Measurements from ENCODE around the gene TMEM185A. TPM values are rescaled to one million over a fixed set of nuclear protein-coding genes. Genes with fewer than 3 reads are reported as not detected.
"Not testable (repeated sequence)": the region's sequence is repeated elsewhere in the genome, so short reads cannot be mapped to it uniquely, and the experiment has no call there.

TMEM185A gene
- 16.6 and 18.6 TPM in 2 replicates for total RNA-seq

- intact Hi-C loops (cut with micrococcal nuclease), result loop anchor here (10.0 kb wide), 1 partner anchor 117 kb away; no protein-coding TSS in a partner anchor
These were observed at the start of gene TMEM185A for GRCh38 chrX:149631234-149632165. TSS of gene TMEM185A (minus strand) at chrX:149631792. CDS start at chrX:149631580, 212 bp downstream.

- intact Hi-C loops (cut with micrococcal nuclease), result no loop called here
These were observed 49.6 kb upstream of the TMEM185A start for GRCh38 chrX:149681182-149681581.

- intact Hi-C loops (cut with micrococcal nuclease), result not testable (repeated sequence)
These were observed 47.6 kb upstream of the TMEM185A start for GRCh38 chrX:149679164-149679678.

- intact Hi-C loops (cut with micrococcal nuclease), result not testable (repeated sequence)
These were observed 44.0 kb upstream of the TMEM185A start for GRCh38 chrX:149675554-149675953.

- intact Hi-C loops (cut with micrococcal nuclease), result not testable (repeated sequence)
These were observed 43.5 kb upstream of the TMEM185A start for GRCh38 chrX:149675088-149675487.

- intact Hi-C loops (cut with micrococcal nuclease), result not testable (repeated sequence)
These were observed 29.0 kb upstream of the TMEM185A start for GRCh38 chrX:149660613-149661012.

- intact Hi-C loops (cut with micrococcal nuclease), result not testable (repeated sequence)
These were observed 24.8 kb upstream of the TMEM185A start for GRCh38 chrX:149656260-149656884.

GRCh38 chrX:149652232-149652981 lies 20.8 kb upstream of the TMEM185A start:
- intact Hi-C loops (cut with micrococcal nuclease), result no loop called here

- intact Hi-C loops (cut with micrococcal nuclease), result no loop called here
These were observed 18.6 kb upstream of the TMEM185A start for GRCh38 chrX:149650162-149650561.

GRCh38 chrX:149648932-149649331 lies 17.3 kb upstream of the TMEM185A start:
- intact Hi-C loops (cut with micrococcal nuclease), result no loop called here

- intact Hi-C loops (cut with micrococcal nuclease), result no loop called here
These were observed 15.9 kb upstream of the TMEM185A start for GRCh38 chrX:149647505-149647904.

- intact Hi-C loops (cut with micrococcal nuclease), result no loop called here
These were observed 11.9 kb upstream of the TMEM185A start for GRCh38 chrX:149643496-149643895.

- intact Hi-C loops (cut with micrococcal nuclease), result no loop called here
These were observed 10.2 kb upstream of the TMEM185A start for GRCh38 chrX:149641835-149642234.

GRCh38 chrX:149641432-149641831 lies 9.8 kb upstream of the TMEM185A start:
- intact Hi-C loops (cut with micrococcal nuclease), result no loop called here

- intact Hi-C loops (cut with micrococcal nuclease), result loop anchor here (10.0 kb wide), 1 partner anchor 125 kb away; no protein-coding TSS in a partner anchor
These were observed 8.0 kb upstream of the TMEM185A start for GRCh38 chrX:149639568-149639967.

GRCh38 chrX:149638860-149639259 lies 7.3 kb upstream of the TMEM185A start:
- intact Hi-C loops (cut with micrococcal nuclease), result loop anchor here (10.0 kb wide), 1 partner anchor 124 kb away; no protein-coding TSS in a partner anchor

- intact Hi-C loops (cut with micrococcal nuclease), result loop anchor here (10.0 kb wide), 1 partner anchor 119 kb away; no protein-coding TSS in a partner anchor
These were observed 1.9 kb upstream of the TMEM185A start for GRCh38 chrX:149633511-149633910.

- intact Hi-C loops (cut with micrococcal nuclease), result loop anchor here (10.0 kb wide), 1 partner anchor 116 kb away; no protein-coding TSS in a partner anchor
These were observed 835 bp downstream of the TMEM185A start for GRCh38 chrX:149630681-149631233.

GRCh38 chrX:149629730-149630387 lies 1.7 kb downstream of the TMEM185A start:
- intact Hi-C loops (cut with micrococcal nuclease), result loop anchor here (10.0 kb wide), 1 partner anchor 115 kb away; no protein-coding TSS in a partner anchor

GRCh38 chrX:149628768-149629167 lies 2.8 kb downstream of the TMEM185A start:
- intact Hi-C loops (cut with micrococcal nuclease), result no loop called here
